K562 (cell line): ENCODE measurements around the gene VRK1. TPM values are rescaled to one million over a fixed set of nuclear protein-coding genes. Genes with fewer than 3 reads are reported as not detected.
A peak's percentile ranks its signal among the peaks of the same experiment; 100 is the strongest.

Experiments
- ATAC-seq: fragments of 200-7000 bp; cut with Tn5 transposase; 3 replicates; pipeline ENCODE4 v1.9.1; 2020; ENCODE audit warnings: moderate library complexity
- BruUV-seq: library from RNA; stranded (reverse); fragments of 400-500 nt; replicated peaks from 2 replicates; lab custom pipeline; 2021; lab: Mats Ljungman, UMichigan
- CTCF ChIA-PET: fragments of 300-600 bp; formaldehyde crosslinking; extraction: SDS; loops from one replicate; lab custom pipeline; 2021; ENCODE audit warnings: low intra/inter-chr PET ratio; lab: Yijun Ruan, JAX
- POLR2A ChIA-PET: fragments of 300-600, 350-650 bp; sonication (Branson Sonifier 250); formaldehyde crosslinking; extraction: SDS; loops from one replicate; lab custom pipeline; 2021; ENCODE audit warnings: antibody characterized with exemption, inconsistent platforms; lab: Yijun Ruan, JAX
- DNase-seq, 4 experiments: peaks; one replicate each; pipeline versions ENCODE4 v3.0.0 to v3.0.0-alpha.2; 2011 to 2018; ENCODE audit warnings: low spot score in 3 of 4, mixed read lengths in 3 of 4; ENCODE audit errors: extremely low read depth in 1 of 4
- FAIRE-seq: peaks from 2 replicates; lab custom pipeline; 2011; peaks lifted over from hg19 to GRCh38; lab: Jason Lieb, UNC
- H2AFZ ChIP-seq: 2 replicates; pipeline ENCODE4 v1.6.0; 2011; ENCODE audit warnings: low read depth, low read length, control low read depth, inconsistent platforms
- H3K27ac ChIP-seq: fragments of 200-600 bp; 3 replicates; pipeline ENCODE4 v1.8.0; 2011; ENCODE audit warnings: low read depth, mild to moderate bottlenecking, control low read depth, inconsistent platforms, low read length, moderate library complexity, mixed read lengths; ENCODE audit errors: extremely low read depth
- H3K27me3 ChIP-seq, 2 experiments: fragments of 300-600 bp in 1 of 2; 2 replicates in 1 of 2; 3 replicates in 1 of 2; pipeline versions ENCODE4 v1.6.0 to v1.8.0; 2011; ENCODE audit warnings: inconsistent platforms in 2 of 2, low read length in 2 of 2, mild to moderate bottlenecking in 1 of 2, mixed read lengths in 1 of 2, moderate library complexity in 1 of 2; ENCODE audit not compliant: control insufficient read depth in 2 of 2, insufficient read depth in 2 of 2
- H3K36me3 ChIP-seq: fragments of 300-600 bp; 3 replicates; pipeline ENCODE4 v1.8.0; 2011; ENCODE audit warnings: mild to moderate bottlenecking, low read length, inconsistent platforms; ENCODE audit not compliant: control insufficient read depth, insufficient read depth
- H3K4me1 ChIP-seq, 2 experiments: fragments of 200-600 bp in 1 of 2; replicated peaks in 1 of 2; 2 replicates in 1 of 2; 3 replicates in 1 of 2; pipeline versions ENCODE4 v1.5.1 to v1.8.0; 2011; ENCODE audit warnings: inconsistent platforms in 2 of 2, low read length in 2 of 2, mild to moderate bottlenecking in 1 of 2, mixed read lengths in 1 of 2, moderate library complexity in 1 of 2; ENCODE audit not compliant: control insufficient read depth in 2 of 2, insufficient read depth in 2 of 2
- H3K4me2 ChIP-seq: 2 replicates; pipeline ENCODE4 v1.6.1; 2011; ENCODE audit warnings: low read length, control low read depth, inconsistent platforms, mixed read lengths; ENCODE audit not compliant: insufficient read depth
- H3K4me3 ChIP-seq: fragments of 200-600 bp; sonication (generic), shearing (Covaris generic); 2 replicates; pipeline ENCODE4 v1.5.1; 2016; ENCODE audit warnings: control low read depth, inconsistent platforms
- H3K79me2 ChIP-seq: fragments of 200-600 bp; 3 replicates; pipeline ENCODE4 v1.8.0; 2011; ENCODE audit warnings: low read length, inconsistent platforms; ENCODE audit not compliant: control insufficient read depth, insufficient read depth
- H3K9ac ChIP-seq, 2 experiments: 2 replicates each; pipeline versions ENCODE4 v1.6.0 to v1.6.1; 2011; ENCODE audit warnings: low read depth in 2 of 2, low read length in 2 of 2, control low read depth in 1 of 2, inconsistent platforms in 1 of 2, mild to moderate bottlenecking in 1 of 2, mixed read lengths in 1 of 2; ENCODE audit not compliant: insufficient read depth in 1 of 2
- H3K9me1 ChIP-seq: one replicate; pipeline ENCODE4 v1.6.0; 2011; ENCODE audit warnings: inconsistent platforms, mild to moderate bottlenecking, low read length, moderate library complexity; ENCODE audit not compliant: control insufficient read depth, insufficient read depth
- H3K9me3 ChIP-seq: replicated peaks from 2 replicates; pipeline ENCODE4 v1.5.1; 2011; ENCODE audit warnings: low read depth, low read length, inconsistent platforms; ENCODE audit not compliant: control insufficient read depth, insufficient read depth
- H4K20me1 ChIP-seq: replicated peaks from 2 replicates; pipeline ENCODE4 v1.6.1; 2011; ENCODE audit warnings: low read length, inconsistent platforms, mixed read lengths; ENCODE audit not compliant: control insufficient read depth, insufficient read depth
- BMI1 ChIP-seq: fragments of 150-350 bp; IDR thresholded peaks from 2 replicates; pipeline ENCODE4 v1.6.1; 2014; ENCODE audit warnings: low read length
- CBX3 ChIP-seq, 2 experiments: IDR thresholded peaks; 1 replicate in 1 of 2; 2 replicates in 1 of 2; pipeline ENCODE4 v1.6.1; 2012; ENCODE audit warnings: inconsistent platforms in 2 of 2, low read length in 2 of 2, borderline replicate concordance in 1 of 2, control low read depth in 1 of 2
- FOXA3 ChIP-seq, 2 experiments: fragments of 450-650 bp in 1 of 2; sonication (generic) in 1 of 2; formaldehyde crosslinking; IDR thresholded peaks in 1 of 2; conservative IDR thresholded peaks in 1 of 2; 2 replicates each; pipeline versions ENCODE4 v1.4.0 to v1.8.0; 2020 to 2022; ENCODE audit warnings: mild to moderate bottlenecking in 2 of 2, missing genetic modification reagents in 1 of 2
- HDAC1 ChIP-seq, 2 experiments: fragments of 450-650 bp; IDR thresholded peaks; 2 replicates each; pipeline ENCODE4 v1.6.1; 2016 to 2017; ENCODE audit warnings: inconsistent platforms in 1 of 2, mild to moderate bottlenecking in 1 of 2, moderate library complexity in 1 of 2
- LEF1 ChIP-seq: fragments of 450-650 bp; IDR thresholded peaks from 2 replicates; pipeline ENCODE4 v1.6.1; 2016; ENCODE audit warnings: mild to moderate bottlenecking
- MEIS2 ChIP-seq: fragments of 450-650 bp; IDR thresholded peaks from 2 replicates; pipeline ENCODE4 v1.6.1; 2014; ENCODE audit warnings: mild to moderate bottlenecking; ENCODE audit not compliant: partially characterized antibody
- SAP30 ChIP-seq: fragments of 200-600 bp; sonication (generic); IDR thresholded peaks from 2 replicates; pipeline ENCODE4 v1.6.1; 2012; ENCODE audit warnings: borderline replicate concordance, low read depth, mild to moderate bottlenecking, moderate library complexity, low read length, control low read depth, inconsistent platforms; ENCODE audit not compliant: insufficient read depth, poor library complexity, severe bottlenecking
- SPI1 ChIP-seq: IDR thresholded peaks from 2 replicates; pipeline ENCODE4 v1.6.1; 2011; ENCODE audit warnings: low read depth, low read length, control low read depth, borderline replicate concordance
- SRSF7 ChIP-seq: fragments of 200-400 bp; formaldehyde crosslinking; optimal IDR thresholded peaks from 2 replicates; pipeline ENCODE3; 2017; ENCODE audit warnings: mild to moderate bottlenecking, low read depth, low read length
- WGBS: fragments of 100-300 bp; shearing (Covaris generic); methylation state at CpG from one replicate; pipeline ENCODE4 v1.1.6; 2016; ENCODE audit warnings: low coverage, mixed read lengths; ENCODE audit not compliant: insufficient coverage; ENCODE audit errors: missing lambda C conversion rate; 5-methylcytosine and 5-hydroxymethylcytosine counted together
- in situ Hi-C: fragments of 300-500 bp; cut with MboI; formaldehyde crosslinking; loops from 4 replicates; pipeline ENCODE4 v1.15.0; 2018; ENCODE audit warnings: inconsistent platforms, mixed read lengths
- intact Hi-C: fragments of 100-400 bp; cut with micrococcal nuclease; formaldehyde crosslinking; loops from 2 replicates; pipeline ENCODE4 v1.14.2; 2022
- polyA plus RNA-seq, 8 experiments: library from polyadenylated mRNA; depleted of rRNA in 4 of 8; stranded (reverse) in 5 of 8; unstranded in 3 of 8; fragments of >200 nt; fragmentation: Nextera tagmentation in 2 of 8; fragmentation: Illumina TruSeq in 1 of 8; extraction: Ambion mirVana in 2 of 8; extraction: Trizol in 1 of 8; gene quantifications; 2 replicates each; pipeline versions ENCODE4 v1.2.1 to v1.2.3, GENCODE V29; 2011 to 2014; ENCODE audit warnings: inconsistent platforms in 1 of 8, missing spikeins in 1 of 8
- total RNA-seq, 7 experiments: library from RNA; depleted of rRNA in 6 of 7; stranded (reverse); fragments of >200 nt in 6 of 7; fragmentation: Illumina TruSeq in 2 of 7; extraction: Trizol in 2 of 7; gene quantifications; 2 replicates each; pipeline versions ENCODE4 v1.2.1 to v1.2.3, GENCODE V29; 2011 to 2021; ENCODE audit warnings: low replicate concordance in 1 of 7
- TF ChIP-seq, protein P1 (sequence below): fragments of 250-450 bp; sonication (Bioruptor Pico); IDR thresholded peaks from 2 replicates; pipeline ENCODE4 v1.4.0; 2020
- TF ChIP-seq, protein P2 (sequence below): fragments of 450-650 bp; IDR thresholded peaks from 2 replicates; pipeline ENCODE4 v1.6.1; 2016
- TF ChIP-seq, protein P3 (sequence below): fragments of 250-450 bp; sonication (Bioruptor Pico); IDR thresholded peaks from 2 replicates; pipeline ENCODE4 v1.8.0; 2021; ENCODE audit warnings: mild to moderate bottlenecking, moderate library complexity

The VRK1 gene
- total and polyA plus RNA-seq, 9 of the 15 experiments (the other 6 are each of a cell fraction or from before 2014, with no cell fraction given) = 83.6 to 177 (median 116) TPM

DNA sequence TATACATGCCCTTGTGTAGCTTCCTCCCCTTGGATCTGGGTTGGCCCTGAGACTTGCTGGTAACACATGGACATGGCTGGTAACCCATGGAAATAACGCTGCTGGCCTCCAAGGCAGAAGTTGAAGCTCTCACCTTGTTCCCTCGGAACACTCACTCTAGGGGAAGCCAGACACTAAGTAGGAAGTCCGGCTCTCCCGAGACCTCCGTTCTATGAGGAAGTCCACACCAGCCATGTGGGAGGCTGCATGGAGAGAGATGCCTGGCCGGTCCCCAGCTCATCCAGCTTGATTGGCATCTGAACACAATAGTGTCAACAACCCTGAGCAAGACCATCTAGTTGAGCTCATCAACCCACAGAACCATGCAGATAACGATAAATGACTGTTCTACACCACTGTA lies 39.7 kb upstream of the VRK1 start:
- peaks cover 2% of the 10 kb centered on the region for H3K9me1 ChIP-seq
- DNase-seq = no peak
- peak; percentile 14; the same call in 2 of the 3 replicates for ATAC-seq
- TF ChIP-seq, protein P1, sequence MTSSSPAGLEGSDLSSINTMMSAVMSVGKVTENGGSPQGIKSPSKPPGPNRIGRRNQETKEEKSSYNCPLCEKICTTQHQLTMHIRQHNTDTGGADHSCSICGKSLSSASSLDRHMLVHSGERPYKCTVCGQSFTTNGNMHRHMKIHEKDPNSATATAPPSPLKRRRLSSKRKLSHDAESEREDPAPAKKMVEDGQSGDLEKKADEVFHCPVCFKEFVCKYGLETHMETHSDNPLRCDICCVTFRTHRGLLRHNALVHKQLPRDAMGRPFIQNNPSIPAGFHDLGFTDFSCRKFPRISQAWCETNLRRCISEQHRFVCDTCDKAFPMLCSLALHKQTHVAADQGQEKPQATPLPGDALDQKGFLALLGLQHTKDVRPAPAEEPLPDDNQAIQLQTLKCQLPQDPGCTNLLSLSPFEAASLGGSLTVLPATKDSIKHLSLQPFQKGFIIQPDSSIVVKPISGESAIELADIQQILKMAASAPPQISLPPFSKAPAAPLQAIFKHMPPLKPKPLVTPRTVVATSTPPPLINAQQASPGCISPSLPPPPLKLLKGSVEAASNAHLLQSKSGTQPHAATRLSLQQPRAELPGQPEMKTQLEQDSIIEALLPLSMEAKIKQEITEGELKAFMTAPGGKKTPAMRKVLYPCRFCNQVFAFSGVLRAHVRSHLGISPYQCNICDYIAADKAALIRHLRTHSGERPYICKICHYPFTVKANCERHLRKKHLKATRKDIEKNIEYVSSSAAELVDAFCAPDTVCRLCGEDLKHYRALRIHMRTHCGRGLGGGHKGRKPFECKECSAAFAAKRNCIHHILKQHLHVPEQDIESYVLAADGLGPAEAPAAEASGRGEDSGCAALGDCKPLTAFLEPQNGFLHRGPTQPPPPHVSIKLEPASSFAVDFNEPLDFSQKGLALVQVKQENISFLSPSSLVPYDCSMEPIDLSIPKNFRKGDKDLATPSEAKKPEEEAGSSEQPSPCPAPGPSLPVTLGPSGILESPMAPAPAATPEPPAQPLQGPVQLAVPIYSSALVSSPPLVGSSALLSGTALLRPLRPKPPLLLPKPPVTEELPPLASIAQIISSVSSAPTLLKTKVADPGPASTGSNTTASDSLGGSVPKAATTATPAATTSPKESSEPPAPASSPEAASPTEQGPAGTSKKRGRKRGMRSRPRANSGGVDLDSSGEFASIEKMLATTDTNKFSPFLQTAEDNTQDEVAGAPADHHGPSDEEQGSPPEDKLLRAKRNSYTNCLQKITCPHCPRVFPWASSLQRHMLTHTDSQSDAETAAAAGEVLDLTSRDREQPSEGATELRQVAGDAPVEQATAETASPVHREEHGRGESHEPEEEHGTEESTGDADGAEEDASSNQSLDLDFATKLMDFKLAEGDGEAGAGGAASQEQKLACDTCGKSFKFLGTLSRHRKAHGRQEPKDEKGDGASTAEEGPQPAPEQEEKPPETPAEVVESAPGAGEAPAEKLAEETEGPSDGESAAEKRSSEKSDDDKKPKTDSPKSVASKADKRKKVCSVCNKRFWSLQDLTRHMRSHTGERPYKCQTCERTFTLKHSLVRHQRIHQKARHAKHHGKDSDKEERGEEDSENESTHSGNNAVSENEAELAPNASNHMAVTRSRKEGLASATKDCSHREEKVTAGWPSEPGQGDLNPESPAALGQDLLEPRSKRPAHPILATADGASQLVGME (CRISPR knock-in tag) = no peak
- TF ChIP-seq LEF1 (no peak), HDAC1 (IDR thresholded peaks at IDR 0.05) (no peak), SAP30 (no peak), MEIS2 (peak; percentile 34), CBX3 (IDR thresholded peaks at IDR 0.05; ENCODE audit: borderline replicate concordance in 1 of 2, low read length in 2 of 2) (no peak), SPI1 (peak; percentile 50; the same call in 1 of the 2 replicates), FOXA3 (CRISPR knock-in tag; conservative IDR thresholded peaks at IDR 0.05 in 1 of 2, IDR thresholded peaks at IDR 0.05 in 1 of 2) (0 out of 4 replicates have a peak, but pooled peaks of 1 of the 2 experiments have one; percentile 22), SRSF7 (no peak), BMI1 (no peak)
- TF ChIP-seq, protein P2, sequence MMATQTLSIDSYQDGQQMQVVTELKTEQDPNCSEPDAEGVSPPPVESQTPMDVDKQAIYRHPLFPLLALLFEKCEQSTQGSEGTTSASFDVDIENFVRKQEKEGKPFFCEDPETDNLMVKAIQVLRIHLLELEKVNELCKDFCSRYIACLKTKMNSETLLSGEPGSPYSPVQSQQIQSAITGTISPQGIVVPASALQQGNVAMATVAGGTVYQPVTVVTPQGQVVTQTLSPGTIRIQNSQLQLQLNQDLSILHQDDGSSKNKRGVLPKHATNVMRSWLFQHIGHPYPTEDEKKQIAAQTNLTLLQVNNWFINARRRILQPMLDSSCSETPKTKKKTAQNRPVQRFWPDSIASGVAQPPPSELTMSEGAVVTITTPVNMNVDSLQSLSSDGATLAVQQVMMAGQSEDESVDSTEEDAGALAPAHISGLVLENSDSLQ = peak; percentile 66
- TF ChIP-seq, protein P3, sequence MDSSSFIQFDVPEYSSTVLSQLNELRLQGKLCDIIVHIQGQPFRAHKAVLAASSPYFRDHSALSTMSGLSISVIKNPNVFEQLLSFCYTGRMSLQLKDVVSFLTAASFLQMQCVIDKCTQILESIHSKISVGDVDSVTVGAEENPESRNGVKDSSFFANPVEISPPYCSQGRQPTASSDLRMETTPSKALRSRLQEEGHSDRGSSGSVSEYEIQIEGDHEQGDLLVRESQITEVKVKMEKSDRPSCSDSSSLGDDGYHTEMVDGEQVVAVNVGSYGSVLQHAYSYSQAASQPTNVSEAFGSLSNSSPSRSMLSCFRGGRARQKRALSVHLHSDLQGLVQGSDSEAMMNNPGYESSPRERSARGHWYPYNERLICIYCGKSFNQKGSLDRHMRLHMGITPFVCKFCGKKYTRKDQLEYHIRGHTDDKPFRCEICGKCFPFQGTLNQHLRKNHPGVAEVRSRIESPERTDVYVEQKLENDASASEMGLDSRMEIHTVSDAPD (CRISPR knock-in tag) = no peak
- peaks cover 22 to 31% of the 10 kb centered on the region in 2 experiments for H3K4me1 ChIP-seq
- no peak overlapping the region for H3K4me3 ChIP-seq
- H4K20me1 ChIP-seq = no peaks in the 10 kb centered on the region
- FAIRE-seq = no peak
- BruUV-seq = no TSS peak
- ChIA-PET POLR2A (interaction anchor here (0.9 kb wide), 1 partner anchor 16 kb away, joined by 4 read pairs; no protein-coding TSS in a partner anchor), CTCF (no interaction called here)
- no peaks in the 10 kb centered on the region for H3K36me3 ChIP-seq
- H3K79me2 ChIP-seq = no peaks in the 10 kb centered on the region
- H3K27me3 ChIP-seq = no peaks in the 10 kb centered on the region
- whole genome bisulfite sequencing = 19% methylated on average over 7 of the region's 7 CpGs
- in situ Hi-C loops (no loop called here), intact Hi-C loops (no loop called here)
- no peak overlapping the region for H3K9ac ChIP-seq
- H3K27ac ChIP-seq = no peak overlapping the region
- H3K4me2 ChIP-seq = peak overlapping the region; percentile 54
- peak overlapping the region; percentile 54 for H2AFZ ChIP-seq
- H3K9me3 ChIP-seq = no peaks in the 10 kb centered on the region
